Naive thymus-derived CD4-positive, alpha-beta T cell (primary cell): Measurements from ENCODE around the gene COL9A3. TPM values are rescaled to one million over a fixed set of nuclear protein-coding genes. Genes with fewer than 3 reads are reported as not detected.
A peak's percentile ranks its signal among the peaks of the same experiment; 100 is the strongest.

Experiments used
- ATAC-seq: fragments of 150-1000 bp; cut with Tn5 transposase; 2 replicates; pipeline ENCODE4 v1.10.0; 2021; ENCODE audit warnings: mild to moderate bottlenecking, moderate library complexity
- CTCF ChIA-PET: fragments of 350-600 bp; sonication (Branson Sonifier 250); formaldehyde crosslinking; loops from one replicate; lab custom pipeline; 2021; ENCODE audit warnings: antibody characterized with exemption; lab: Charles Lee
- POLR2A ChIA-PET: fragments of 350-600 bp; sonication (Branson Sonifier 250); formaldehyde crosslinking; loops from one replicate; lab custom pipeline; 2021; ENCODE audit warnings: antibody characterized with exemption, inconsistent platforms; lab: Charles Lee
- DNase-seq, 9 donors: peaks; one replicate each; pipeline versions ENCODE4 v3.0.0 to v3.0.0-alpha.2; 2020 to 2022; ENCODE audit warnings: mixed read lengths in 1 of 9
- H3K27ac ChIP-seq: one replicate; pipeline ENCODE4 v1.7.0; 2013; ENCODE audit warnings: mild to moderate bottlenecking, low read depth, low read length, moderate library complexity
- H3K27me3 ChIP-seq, 2 donors: one replicate each; pipeline ENCODE4 v1.7.0; 2013; ENCODE audit warnings: low read length in 2 of 2, mild to moderate bottlenecking in 2 of 2, moderate library complexity in 2 of 2; ENCODE audit not compliant: control insufficient read depth in 2 of 2, insufficient read depth in 2 of 2
- H3K36me3 ChIP-seq, 3 experiments: 1 replicate in 2 of 3; 2 replicates in 1 of 3; pipeline ENCODE4 v1.7.0; 2013; ENCODE audit warnings: low read length in 3 of 3, mild to moderate bottlenecking in 3 of 3, moderate library complexity in 1 of 3; ENCODE audit not compliant: insufficient read depth in 3 of 3, control insufficient read depth in 2 of 3
- H3K4me1 ChIP-seq, 2 donors: one replicate each; pipeline ENCODE4 v1.7.0; 2013; ENCODE audit warnings: low read length in 2 of 2, mild to moderate bottlenecking in 2 of 2, moderate library complexity in 1 of 2; ENCODE audit not compliant: control insufficient read depth in 2 of 2, insufficient read depth in 2 of 2
- H3K4me3 ChIP-seq: 2 replicates; pipeline ENCODE4 v1.7.0; 2013; ENCODE audit warnings: mild to moderate bottlenecking, low read length
- H3K9me3 ChIP-seq, 3 experiments: 1 replicate in 2 of 3; 2 replicates in 1 of 3; pipeline ENCODE4 v1.7.0; 2013; ENCODE audit warnings: low read length in 3 of 3; ENCODE audit not compliant: control insufficient read depth in 2 of 3
- H3K27ac Mint-ChIP-seq, 9 donors: one replicate each; pipeline ENCODE4 v1.8.0; 2020 to 2022; ENCODE audit warnings: mixed read lengths in 9 of 9, mild to moderate bottlenecking in 8 of 9, moderate library complexity in 5 of 9, inconsistent platforms in 2 of 9
- H3K27me3 Mint-ChIP-seq, 5 donors: one replicate each; pipeline ENCODE4 v1.8.0; 2021 to 2022; ENCODE audit warnings: mixed read lengths in 5 of 5, mild to moderate bottlenecking in 1 of 5
- H3K36me3 Mint-ChIP-seq, 5 donors: one replicate each; pipeline ENCODE4 v1.8.0; 2020 to 2022; ENCODE audit warnings: mixed read lengths in 5 of 5, mild to moderate bottlenecking in 3 of 5, inconsistent platforms in 1 of 5
- H3K4me1 Mint-ChIP-seq, 7 donors: one replicate each; pipeline ENCODE4 v1.8.0; 2020 to 2022; ENCODE audit warnings: mixed read lengths in 7 of 7, mild to moderate bottlenecking in 3 of 7, inconsistent platforms in 1 of 7
- H3K4me3 Mint-ChIP-seq, 10 donors: one replicate each; pipeline ENCODE4 v1.8.0; 2020 to 2022; ENCODE audit warnings: mild to moderate bottlenecking in 10 of 10, mixed read lengths in 10 of 10, moderate library complexity in 6 of 10, inconsistent platforms in 2 of 10
- H3K9me3 Mint-ChIP-seq, 11 donors: one replicate each; pipeline ENCODE4 v1.8.0; 2020 to 2022; ENCODE audit warnings: mixed read lengths in 11 of 11, mild to moderate bottlenecking in 4 of 11, inconsistent platforms in 1 of 11, moderate library complexity in 1 of 11
- intact Hi-C, 2 donors: fragments of 100-400 bp; cut with micrococcal nuclease; formaldehyde crosslinking; loops; one replicate each; pipeline ENCODE4 v1.15.1; 2023
- polyA plus RNA-seq, 2 donors: library from polyadenylated mRNA; unstranded; fragments of 300-500 nt; fragmentation: Illumina TruSeq; gene quantifications; one replicate each; pipeline ENCODE4 v1.2.3, GENCODE V29; 2021
- total RNA-seq, 6 experiments: library from RNA in 5 of 6; stranded (reverse) in 5 of 6; gene quantifications; 1 replicate in 5 of 6; 2 replicates in 1 of 6; pipeline ENCODE4 v1.2.3 and lab custom pipeline; 2021 to 2026

The COL9A3 gene
- total RNA-seq = under 1 TPM in 2 of 5 experiments, not detected in 3; 0.32 to 0.59 TPM
- not detected for polyA plus RNA-seq
- total RNA-seq (lab: John Stamatoyannopoulos, UW) = not detected

- Histone ChIP-seq H3K4me1 (peaks cover 0 to 12% of the 10 kb centered on the region in 2 donors), H3K9me3 (no peaks in the 10 kb centered on the region), H3K36me3 (peaks cover 0 to 18% (median 0%) of the 10 kb centered on the region in 3 experiments), H3K4me3 (no peak within 1 kb of the TSS), H3K27me3 (peaks cover 5 to 28% of the 10 kb centered on the region in 2 donors), H3K27ac (no peak within 1 kb of the TSS)
- peaks cover 6 to 37% (median 8%) of the 10 kb centered on the region in 5 donors for H3K27me3 Mint-ChIP-seq
- peak within 1 kb of the TSS in 3 of 9 donors; percentile 9 to 42 (median 31) for H3K27ac Mint-ChIP-seq
- H3K4me1 Mint-ChIP-seq = peaks cover 0 to 20% (median 10%) of the 10 kb centered on the region in 7 donors
- no peaks in the 10 kb centered on the region for H3K36me3 Mint-ChIP-seq
- intact Hi-C loops = no loop called here
- ATAC-seq = no peak
- peak within 1 kb of the TSS in 9 of 10 donors; percentile 56 to 79 (median 70) for H3K4me3 Mint-ChIP-seq
- no peak for DNase-seq
- ChIA-PET POLR2A (no interaction called here), CTCF (interaction anchor here (1.3 kb wide), 1 partner anchor 9 kb away, joined by 5 read pairs; no protein-coding TSS in a partner anchor)
- H3K9me3 Mint-ChIP-seq = no peaks in the 10 kb centered on the region
Observed at GRCh38 chr20:62816884-62817873, at the start of gene COL9A3. COL9A3 (plus strand) TSS chr20:62817050; CDS start chr20:62817065, 15 bp downstream.

DNA sequence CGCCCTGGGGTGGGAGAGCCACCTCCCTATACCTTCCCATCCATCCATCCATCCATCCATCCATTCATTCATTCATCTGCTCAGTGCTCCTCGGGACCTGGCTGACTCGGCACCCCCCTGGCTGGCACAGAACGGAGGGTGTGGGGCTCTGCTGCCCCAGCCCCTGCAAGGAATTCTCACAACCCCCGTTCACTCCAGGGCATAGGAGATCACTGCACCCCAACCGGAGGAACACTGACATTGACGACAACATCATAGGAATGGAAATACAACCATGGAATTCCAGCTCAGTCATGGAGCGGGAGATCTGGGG is 48.7 kb upstream of the COL9A3 start:
- Mint-ChIP-seq H3K4me3 (peak overlapping the region in 1 of 10 donors; percentile 65), H3K36me3 (no peaks in the 10 kb centered on the region), H3K27me3 (peaks cover 0 to 4% (median 0%) of the 10 kb centered on the region in 5 donors), H3K4me1 (peaks cover 0 to 56% (median 32%) of the 10 kb centered on the region in 7 donors), H3K9me3 (no peaks in the 10 kb centered on the region), H3K27ac (peak overlapping the region in 1 of 9 donors; percentile 84)
- no peak overlapping the region for H3K4me3 ChIP-seq
- no peaks in the 10 kb centered on the region for H3K36me3 ChIP-seq
- DNase-seq (no peak), ATAC-seq (no peak)
- ChIA-PET CTCF (interaction anchor here (0.8 kb wide), 1 partner anchor 26 kb away, joined by 3 read pairs; no protein-coding TSS in a partner anchor), POLR2A (no interaction called here)
- no peaks in the 10 kb centered on the region for H3K27me3 ChIP-seq
- no peaks in the 10 kb centered on the region for H3K9me3 ChIP-seq
- no peak overlapping the region for H3K27ac ChIP-seq
- H3K4me1 ChIP-seq = peaks cover 0 to 5% of the 10 kb centered on the region in 2 donors
- intact Hi-C loops = no loop called here

GRCh38 chr20:62768551-62769287 is 48.1 kb upstream of the COL9A3 start:
- Mint-ChIP-seq H3K4me1 (peaks cover 0 to 61% (median 38%) of the 10 kb centered on the region in 7 donors), H3K27me3 (peaks cover 0 to 4% (median 0%) of the 10 kb centered on the region in 5 donors), H3K27ac (peak overlapping the region in 3 of 9 donors; percentile 35 to 90 (median 61)), H3K4me3 (peak overlapping the region in 2 of 10 donors; percentile 31 to 54), H3K9me3 (no peaks in the 10 kb centered on the region), H3K36me3 (no peaks in the 10 kb centered on the region)
- DNase-seq (no peak), ATAC-seq (no peak)
- Histone ChIP-seq H3K4me1 (peaks cover 0 to 11% of the 10 kb centered on the region in 2 donors), H3K4me3 (no peak overlapping the region), H3K9me3 (no peaks in the 10 kb centered on the region), H3K36me3 (no peaks in the 10 kb centered on the region), H3K27ac (no peak overlapping the region), H3K27me3 (no peaks in the 10 kb centered on the region)
- CTCF ChIA-PET = interaction anchor here (0.8 kb wide), 1 partner anchor 27 kb away, joined by 3 read pairs; no protein-coding TSS in a partner anchor
- intact Hi-C loops = no loop called here
- POLR2A ChIA-PET = no interaction called here

GRCh38 chr20:62769346-62770071 is 47.3 kb upstream of the COL9A3 start:
- Histone ChIP-seq H3K36me3 (no peaks in the 10 kb centered on the region), H3K4me1 (peaks cover 0 to 18% of the 10 kb centered on the region in 2 donors), H3K9me3 (no peaks in the 10 kb centered on the region), H3K27me3 (no peaks in the 10 kb centered on the region), H3K4me3 (no peak overlapping the region), H3K27ac (no peak overlapping the region)
- peak overlapping the region in 3 of 9 donors; percentile 35 to 90 (median 61) for H3K27ac Mint-ChIP-seq
- no peak for ATAC-seq
- ChIA-PET POLR2A (no interaction called here), CTCF (no interaction called here)
- peaks cover 0 to 4% (median 0%) of the 10 kb centered on the region in 5 donors for H3K27me3 Mint-ChIP-seq
- DNase-seq = no peak
- H3K9me3 Mint-ChIP-seq = peaks cover 0 to 1% (median 0%) of the 10 kb centered on the region in 11 donors
- intact Hi-C loops = no loop called here
- H3K36me3 Mint-ChIP-seq = no peaks in the 10 kb centered on the region
- peaks cover 5 to 68% (median 45%) of the 10 kb centered on the region in 7 donors for H3K4me1 Mint-ChIP-seq
- H3K4me3 Mint-ChIP-seq = peak overlapping the region in 2 of 10 donors; percentile 31 to 54

GRCh38 chr20:62770111-62770910 is 46.5 kb upstream of the COL9A3 start:
- Histone ChIP-seq H3K36me3 (no peaks in the 10 kb centered on the region), H3K4me1 (peaks cover 6 to 26% of the 10 kb centered on the region in 2 donors), H3K9me3 (no peaks in the 10 kb centered on the region), H3K27ac (no peak overlapping the region), H3K27me3 (no peaks in the 10 kb centered on the region), H3K4me3 (no peak overlapping the region)
- ChIA-PET CTCF (no interaction called here), POLR2A (interaction anchor here (6.3 kb wide), 1 partner anchor 25 kb away, joined by 40 read pairs; the partner anchor contains the start of gene MRGBP)
- intact Hi-C loops = no loop called here
- DNase-seq (no peak), ATAC-seq (no peak)
- Mint-ChIP-seq H3K4me3 (no peak overlapping the region), H3K9me3 (peaks cover 0 to 1% (median 0%) of the 10 kb centered on the region in 11 donors), H3K27me3 (peaks cover 0 to 4% (median 0%) of the 10 kb centered on the region in 5 donors), H3K27ac (peak overlapping the region in 2 of 9 donors; percentile 17 to 30), H3K36me3 (no peaks in the 10 kb centered on the region), H3K4me1 (peaks cover 12 to 76% (median 53%) of the 10 kb centered on the region in 7 donors)
